ENCODE data around the gene BATF.

BATF gene

GRCh38 chr14:75496755-75497154 lies 25.5 kb upstream of the BATF start:
- no peak for TF ChIP-seq Cebpa-rat (IDR thresholded peaks at IDR 0.05)
- H4K20me1 ChIP-seq: no peaks in the 10 kb centered on the region
- H3K9ac ChIP-seq: no peak overlapping the region
- H3K4me3 ChIP-seq: no peak overlapping the region
- H3K4me2 ChIP-seq: peak overlapping the region; percentile 40 to 79 (median 62)
- no peaks in the 10 kb centered on the region for H3K27me3 ChIP-seq
- H3K36me3 ChIP-seq: no peaks in the 10 kb centered on the region
- peaks cover 39 to 58% (median 45%) of the 10 kb centered on the region in 10 experiments for H3K4me1 ChIP-seq
- no peak overlapping the region for H3K27ac ChIP-seq
- H3K9me3 ChIP-seq (replicated peaks in 1 of 11): no peaks in the 10 kb centered on the region

GRCh38 chr14:75497191-75497590 lies 25.1 kb upstream of the BATF start:
- Histone ChIP-seq H3K27ac (no peak overlapping the region), H3K4me2 (peak overlapping the region; percentile 40 to 79 (median 62)), H3K9me3 (replicated peaks in 1 of 11) (no peaks in the 10 kb centered on the region)

GRCh38 chr14:75497701-75498100 lies 24.6 kb upstream of the BATF start:
- no peaks in the 10 kb centered on the region for H4K20me1 ChIP-seq
- no peaks in the 10 kb centered on the region for H3K27me3 ChIP-seq
- peaks cover 39 to 52% (median 45%) of the 10 kb centered on the region in 10 experiments for H3K4me1 ChIP-seq
- H3K9ac ChIP-seq: no peak overlapping the region
- peak overlapping the region; percentile 40 to 79 (median 62) for H3K4me2 ChIP-seq
- H3K9me3 ChIP-seq (replicated peaks in 1 of 11): no peaks in the 10 kb centered on the region
- H3K4me3 ChIP-seq: no peak overlapping the region
- TF ChIP-seq Cebpa-rat (IDR thresholded peaks at IDR 0.05): no peak
- no peak overlapping the region for H3K27ac ChIP-seq
- no peaks in the 10 kb centered on the region for H3K36me3 ChIP-seq

More at GRCh38 chr14:75497191-75497590, 25.1 kb upstream of the BATF start:
- Histone ChIP-seq H3K36me3 (no peaks in the 10 kb centered on the region), H4K20me1 (no peaks in the 10 kb centered on the region), H3K9ac (no peak overlapping the region), H3K27me3 (no peaks in the 10 kb centered on the region), H3K4me3 (no peak overlapping the region), H3K4me1 (peaks cover 39 to 57% (median 45%) of the 10 kb centered on the region in 10 experiments)
- no peak for TF ChIP-seq Cebpa-rat (IDR thresholded peaks at IDR 0.05)

- peaks cover 35 to 48% (median 42%) of the 10 kb centered on the region in 10 experiments for H3K4me1 ChIP-seq
- H4K20me1 ChIP-seq: no peaks in the 10 kb centered on the region
- no peak overlapping the region for H3K4me3 ChIP-seq
- no peaks in the 10 kb centered on the region for H3K27me3 ChIP-seq
- H3K36me3 ChIP-seq: no peaks in the 10 kb centered on the region
- H3K9me3 ChIP-seq (replicated peaks in 1 of 11): 0 out of 22 replicates have a peak, but pooled peaks cover 0 to 4% (median 0%) of the 10 kb centered on the region in 11 experiments
- peak overlapping the region in 5 of 11 experiments; percentile 7 to 61 (median 53); a peak in 9 of 22 replicates for H3K27ac ChIP-seq
- peak overlapping the region; percentile 5 to 79 (median 62); a peak in 20 of 22 replicates for H3K4me2 ChIP-seq
- peak in 2 of 11 experiments; percentile 17 to 69; a peak in 1 of 22 replicates for TF ChIP-seq Cebpa-rat (IDR thresholded peaks at IDR 0.05)
- H3K9ac ChIP-seq: peak overlapping the region in 2 of 11 experiments; percentile 16 to 36; a peak in 3 of 22 replicates
These were observed 23.0 kb upstream of the BATF start for GRCh38 chr14:75499084-75499875.

GRCh38 chr14:75501080-75501479 lies 21.2 kb upstream of the BATF start:
- TF ChIP-seq Cebpa-rat (IDR thresholded peaks at IDR 0.05): no peak

GRCh38 chr14:75504411-75504810 lies 17.9 kb upstream of the BATF start:
- Histone ChIP-seq H3K9ac (no peak overlapping the region), H3K27ac (no peak overlapping the region), H3K9me3 (replicated peaks in 1 of 11) (peaks cover 16 to 33% (median 22%) of the 10 kb centered on the region in 11 experiments), H3K4me2 (no peak overlapping the region), H3K36me3 (no peaks in the 10 kb centered on the region), H4K20me1 (no peaks in the 10 kb centered on the region), H3K27me3 (no peaks in the 10 kb centered on the region), H3K4me3 (no peak overlapping the region), H3K4me1 (peaks cover 0 to 9% (median 6%) of the 10 kb centered on the region in 10 experiments; a peak in 17 of 20 replicates)
- no peak for TF ChIP-seq Cebpa-rat (IDR thresholded peaks at IDR 0.05)

More at GRCh38 chr14:75501080-75501479, 21.2 kb upstream of the BATF start:
- H3K9ac ChIP-seq: no peak overlapping the region
- no peaks in the 10 kb centered on the region for H3K27me3 ChIP-seq
- no peak overlapping the region for H3K4me3 ChIP-seq
- peaks cover 17 to 41% (median 36%) of the 10 kb centered on the region in 10 experiments for H3K4me1 ChIP-seq
- no peaks in the 10 kb centered on the region for H4K20me1 ChIP-seq
- H3K4me2 ChIP-seq: no peak overlapping the region
- no peaks in the 10 kb centered on the region for H3K36me3 ChIP-seq
- no peak overlapping the region for H3K27ac ChIP-seq
- H3K9me3 ChIP-seq (replicated peaks in 1 of 11): peaks cover 1 to 14% (median 7%) of the 10 kb centered on the region in 11 experiments; a peak in 13 of 22 replicates

- Histone ChIP-seq H3K4me3 (no peak overlapping the region), H3K9ac (no peak overlapping the region), H3K27ac (no peak overlapping the region), H3K27me3 (no peaks in the 10 kb centered on the region), H3K4me2 (no peak overlapping the region), H3K36me3 (0 out of 22 replicates have a peak, but pooled peaks cover 0 to 5% (median 0%) of the 10 kb centered on the region in 11 experiments), H4K20me1 (no peaks in the 10 kb centered on the region), H3K9me3 (replicated peaks in 1 of 11) (peaks cover 32 to 52% (median 38%) of the 10 kb centered on the region in 11 experiments), H3K4me1 (no peaks in the 10 kb centered on the region)
- no peak for TF ChIP-seq Cebpa-rat (IDR thresholded peaks at IDR 0.05)
These were observed 15.3 kb upstream of the BATF start for GRCh38 chr14:75506930-75507329.

- H4K20me1 ChIP-seq: no peaks in the 10 kb centered on the region
- peaks cover 17 to 24% (median 22%) of the 10 kb centered on the region in 10 experiments for H3K4me1 ChIP-seq
- no peak overlapping the region for H3K4me2 ChIP-seq
- H3K9ac ChIP-seq: no peak overlapping the region
- H3K9me3 ChIP-seq (replicated peaks in 1 of 11): peaks cover 32 to 47% (median 41%) of the 10 kb centered on the region in 11 experiments
- H3K4me3 ChIP-seq: no peak overlapping the region
- H3K27me3 ChIP-seq: no peaks in the 10 kb centered on the region
- TF ChIP-seq Cebpa-rat (IDR thresholded peaks at IDR 0.05): no peak
- H3K27ac ChIP-seq: no peak overlapping the region
- 0 out of 22 replicates have a peak, but pooled peaks cover 0 to 5% (median 0%) of the 10 kb centered on the region in 11 experiments for H3K36me3 ChIP-seq
These were observed 11.7 kb upstream of the BATF start for GRCh38 chr14:75510547-75510946.

GRCh38 chr14:75511201-75511600 lies 11.1 kb upstream of the BATF start:
- H3K36me3 ChIP-seq: 0 out of 22 replicates have a peak, but pooled peaks cover 0 to 5% (median 0%) of the 10 kb centered on the region in 11 experiments
- no peak overlapping the region for H3K4me3 ChIP-seq
- H3K4me2 ChIP-seq: no peak overlapping the region
- no peak overlapping the region for H3K9ac ChIP-seq
- H3K9me3 ChIP-seq (replicated peaks in 1 of 11): peaks cover 29 to 43% (median 36%) of the 10 kb centered on the region in 11 experiments
- H3K27ac ChIP-seq: no peak overlapping the region
- no peaks in the 10 kb centered on the region for H3K27me3 ChIP-seq
- no peaks in the 10 kb centered on the region for H4K20me1 ChIP-seq
- peaks cover 23 to 30% (median 28%) of the 10 kb centered on the region in 10 experiments for H3K4me1 ChIP-seq
- no peak for TF ChIP-seq Cebpa-rat (IDR thresholded peaks at IDR 0.05)

All from BLaER1 treated with 17β-estradiol and CSF1 and Interleukin-3, amounts not matched to agents 10 nM and 100 nM (cell line).